A549 (cell line): ENCODE results near the gene SEC22A.

Experiments
- CHD4 ChIP-seq: fragments of 200-600 bp; sonication (generic); IDR thresholded peaks from 2 replicates; pipeline ENCODE4 v1.6.1; 2016; ENCODE audit warnings: antibody characterized with exemption, mild to moderate bottlenecking, borderline replicate concordance
- CTCF ChIP-seq: fragments of >200 bp; sonication (Bioruptor Twin); formaldehyde crosslinking; IDR thresholded peaks from 3 replicates; pipeline ENCODE4 v1.5.1; 2016
- ESRRA ChIP-seq: fragments of 150-350 bp; IDR thresholded peaks from 2 replicates; pipeline ENCODE4 v1.6.1; 2014; ENCODE audit warnings: mild to moderate bottlenecking, low read length, borderline replicate concordance
- HMGXB4 ChIP-seq: fragments of 250-450 bp; sonication (Bioruptor Pico); IDR thresholded peaks from 2 replicates; pipeline ENCODE4 v1.5.0; 2021; ENCODE audit warnings: mild to moderate bottlenecking, moderate library complexity, borderline replicate concordance
- MAX ChIP-seq: IDR thresholded peaks from 2 replicates; pipeline ENCODE4 v1.6.1; 2012
- NR3C1 ChIP-seq: fragments of >200 bp; sonication (Bioruptor Twin); formaldehyde crosslinking; IDR thresholded peaks from 3 replicates; pipeline ENCODE4 v1.6.1; 2017
- PHF8 ChIP-seq: fragments of 200-600 bp; sonication (generic); IDR thresholded peaks from 2 replicates; pipeline ENCODE4 v1.6.1; 2016; ENCODE audit warnings: low read depth, mild to moderate bottlenecking, antibody characterized with exemption, moderate library complexity, borderline replicate concordance
- POLR2A ChIP-seq: IDR thresholded peaks from 2 replicates; pipeline ENCODE4 v1.6.1; 2012; ENCODE audit warnings: mild to moderate bottlenecking, low read length
- RAD21 ChIP-seq, 2 experiments: fragments of >200 bp in 1 of 2; sonication (Bioruptor Twin) in 1 of 2; formaldehyde crosslinking in 1 of 2; IDR thresholded peaks in 1 of 2; conservative IDR thresholded peaks in 1 of 2; 2 replicates in 1 of 2; 3 replicates in 1 of 2; pipeline ENCODE4 v1.6.1; 2012 to 2018; ENCODE audit warnings: inconsistent platforms in 1 of 2
- TP53 ChIP-seq: fragments of 250-450 bp; sonication (Bioruptor Pico); IDR thresholded peaks from 2 replicates; pipeline ENCODE4 v1.5.0; 2021; ENCODE audit warnings: mild to moderate bottlenecking, moderate library complexity

GRCh38 chr3:123282461-123282860, 80.7 kb downstream of the SEC22A start:
- TF ChIP-seq PHF8 = no peak
- TF ChIP-seq MAX = no peak
- TF ChIP-seq RAD21 (conservative IDR thresholded peaks at IDR 0.05 in 1 of 2, IDR thresholded peaks at IDR 0.05 in 1 of 2) = no peak
- no peak for TF ChIP-seq CTCF
- no peak for TF ChIP-seq POLR2A
- TF ChIP-seq TP53 (CRISPR knock-in tag) = no peak
- TF ChIP-seq NR3C1 = no peak
- no peak for TF ChIP-seq CHD4
- TF ChIP-seq ESRRA = no peak
- no peak for TF ChIP-seq HMGXB4
